GM12878 (cell line): ENCODE measurements around the gene B3GAT1. TPM values are rescaled to one million over a fixed set of nuclear protein-coding genes. Genes with fewer than 3 reads are reported as not detected.

Experiments used
- ATAC-seq: fragments of 200-7000 bp; cut with Tn5 transposase; 3 replicates; pipeline ENCODE4 v1.9.1; 2020; ENCODE audit warnings: mild to moderate bottlenecking, moderate library complexity
- BruUV-seq: library from RNA; stranded (reverse); fragments of 400-500 nt; replicated peaks from 2 replicates; lab custom pipeline; 2021; lab: Mats Ljungman, UMichigan
- CTCF ChIA-PET: fragments of 300-600 bp; sonication (Branson Sonifier 250); formaldehyde crosslinking; extraction: SDS; loops from one replicate; lab custom pipeline; 2021; ENCODE audit warnings: inconsistent platforms; lab: Yijun Ruan, JAX
- POLR2A ChIA-PET: fragments of 350-600 bp; formaldehyde crosslinking; extraction: SDS; loops from one replicate; lab custom pipeline; 2021; ENCODE audit warnings: inconsistent platforms; lab: Charles Lee
- RAD21 ChIA-PET: fragments of 300-600 bp; sonication (Branson Sonifier 250); formaldehyde crosslinking; loops from one replicate; lab custom pipeline; 2023; ENCODE audit warnings: antibody characterized with exemption; ENCODE audit not compliant: unreplicated experiment; lab: Charles Lee
- SMC1A ChIA-PET: fragments of 300-600 bp; sonication (Branson Sonifier 250); formaldehyde crosslinking; loops from one replicate; lab custom pipeline; 2023; ENCODE audit not compliant: unreplicated experiment, uncharacterized antibody; lab: Charles Lee
- DNase-seq: peaks from one replicate; pipeline ENCODE4 v3.0.0-alpha.2; 2011; ENCODE audit warnings: low read depth, low spot score
- FAIRE-seq: peaks from 3 replicates; lab custom pipeline; 2011; peaks lifted over from hg19 to GRCh38; lab: Jason Lieb, UNC
- H2AFZ ChIP-seq: 2 replicates; pipeline ENCODE4 v1.6.0; 2011; ENCODE audit warnings: low read depth, low read length, control low read depth; ENCODE audit not compliant: control insufficient read depth
- H3K27ac ChIP-seq: 2 replicates; pipeline ENCODE4 v1.5.1; 2011; ENCODE audit warnings: control low read depth; ENCODE audit not compliant: control insufficient read depth, insufficient read depth
- H3K27me3 ChIP-seq, 2 experiments: replicated peaks in 1 of 2; 2 replicates each; pipeline versions ENCODE4 v1.6.0 to v1.6.1; 2011; ENCODE audit warnings: low read length in 1 of 2; ENCODE audit not compliant: control insufficient read depth in 2 of 2, insufficient read depth in 2 of 2
- H3K36me3 ChIP-seq, 2 experiments: 2 replicates each; pipeline ENCODE4 v1.5.1; 2011; ENCODE audit warnings: low read length in 1 of 2; ENCODE audit not compliant: control insufficient read depth in 2 of 2, insufficient read depth in 2 of 2
- H3K4me1 ChIP-seq: 2 replicates; pipeline ENCODE4 v1.6.1; 2011; ENCODE audit warnings: mild to moderate bottlenecking, low read length, moderate library complexity, mixed read lengths; ENCODE audit not compliant: control insufficient read depth, insufficient read depth
- H3K4me2 ChIP-seq: 2 replicates; pipeline ENCODE4 v1.6.0; 2011; ENCODE audit warnings: control low read depth; ENCODE audit not compliant: control insufficient read depth, insufficient read depth
- H3K4me3 ChIP-seq: fragments of 200-600 bp; sonication (generic); 2 replicates; pipeline ENCODE4 v1.5.1; 2016
- H3K79me2 ChIP-seq: 2 replicates; pipeline ENCODE4 v1.6.0; 2011; ENCODE audit warnings: low read length; ENCODE audit not compliant: control insufficient read depth, insufficient read depth
- H3K9ac ChIP-seq: 2 replicates; pipeline ENCODE4 v1.8.0; 2011; ENCODE audit warnings: low read length, control low read depth, mixed read lengths; ENCODE audit not compliant: control insufficient read depth, insufficient read depth
- H3K9me3 ChIP-seq: replicated peaks from 3 replicates; pipeline ENCODE4 v1.5.1; 2011; ENCODE audit warnings: mild to moderate bottlenecking, low read length; ENCODE audit not compliant: control insufficient read depth, insufficient read depth
- H4K20me1 ChIP-seq: 2 replicates; pipeline ENCODE4 v1.6.0; 2011; ENCODE audit not compliant: control insufficient read depth, insufficient read depth
- CTCF ChIP-seq, 3 experiments: IDR thresholded peaks in 2 of 3; conservative IDR thresholded peaks in 1 of 3; 2 replicates each; pipeline ENCODE4 v1.5.1; 2011; ENCODE audit warnings: low read depth in 3 of 3, low read length in 3 of 3, mild to moderate bottlenecking in 3 of 3, control low read depth in 2 of 3, moderate library complexity in 2 of 3, inconsistent platforms in 1 of 3, mixed read lengths in 1 of 3; ENCODE audit not compliant: control insufficient read depth in 2 of 3, insufficient read depth in 1 of 3; ENCODE audit errors: extremely low read depth in 1 of 3
- FOXM1 ChIP-seq: IDR thresholded peaks from 2 replicates; pipeline ENCODE4 v1.6.1; 2012; ENCODE audit warnings: low read depth, mild to moderate bottlenecking, inconsistent platforms, low read length, moderate library complexity
- GABPA ChIP-seq: IDR thresholded peaks from 2 replicates; pipeline ENCODE4 v1.6.1; 2014; ENCODE audit warnings: antibody characterized with exemption, low read depth, mild to moderate bottlenecking, inconsistent platforms
- IKZF2 ChIP-seq, 2 experiments: fragments of 450-650 bp; IDR thresholded peaks; 2 replicates each; pipeline ENCODE4 v1.6.1; 2017; ENCODE audit warnings: mild to moderate bottlenecking in 2 of 2, moderate library complexity in 2 of 2
- KAT2A ChIP-seq: conservative IDR thresholded peaks from 2 replicates; pipeline ENCODE4 v1.6.1; 2011; ENCODE audit warnings: low read depth, low read length; ENCODE audit not compliant: control insufficient read depth
- NBN ChIP-seq: fragments of 450-650 bp; IDR thresholded peaks from 2 replicates; pipeline ENCODE4 v1.6.1; 2016
- PBX3 ChIP-seq: IDR thresholded peaks from 2 replicates; pipeline ENCODE4 v1.6.1; 2011; ENCODE audit warnings: mild to moderate bottlenecking, low read depth, low read length, moderate library complexity; ENCODE audit not compliant: insufficient replicate concordance
- RUNX3 ChIP-seq: IDR thresholded peaks from 2 replicates; pipeline ENCODE4 v1.6.1; 2012; ENCODE audit warnings: low read length, inconsistent platforms
- TAF1 ChIP-seq: IDR thresholded peaks from 2 replicates; pipeline ENCODE4 v1.6.1; 2011; ENCODE audit warnings: mild to moderate bottlenecking, low read depth, low read length, borderline replicate concordance
- TCF7 ChIP-seq: IDR thresholded peaks from 2 replicates; pipeline ENCODE4 v1.6.1; 2014; ENCODE audit warnings: antibody characterized with exemption, borderline replicate concordance
- WGBS: methylation state at CpG from one replicate; pipeline ENCODE4 v1.1.6; 2016; ENCODE audit warnings: low lambda C conversion rate; ENCODE audit not compliant: insufficient replicate concordance, insufficient coverage; ENCODE audit errors: missing lambda C conversion rate; 5-methylcytosine and 5-hydroxymethylcytosine counted together
- in situ Hi-C: fragments of 300-500 bp; cut with MboI; formaldehyde crosslinking; loops from 9 replicates; pipeline ENCODE4 v1.14.3; 2018; ENCODE audit warnings: mixed read lengths
- intact Hi-C: fragments of 100-400 bp; cut with micrococcal nuclease; formaldehyde crosslinking; loops from one replicate; pipeline ENCODE4 v1.14.2; 2022; ENCODE audit not compliant: unreplicated experiment
- polyA plus RNA-seq, 11 experiments: library from polyadenylated mRNA; depleted of rRNA in 4 of 11; unstranded in 6 of 11; stranded (reverse) in 5 of 11; fragments of >200 nt; fragmentation: Nextera tagmentation in 4 of 11; fragmentation: Illumina TruSeq in 1 of 11; extraction: Ambion mirVana in 4 of 11; extraction: Trizol in 1 of 11; gene quantifications; 1 replicate in 1 of 11; 2 replicates in 10 of 11; pipeline versions ENCODE4 v1.2.1 to v1.2.3, GENCODE V29; 2011 to 2016; ENCODE audit warnings: inconsistent platforms in 2 of 11, missing spikeins in 2 of 11, low read depth in 1 of 11
- total RNA-seq, 4 experiments: library from RNA; depleted of rRNA in 3 of 4; stranded (reverse); fragments of >200 nt in 3 of 4; fragmentation: Illumina TruSeq in 1 of 4; extraction: Trizol in 1 of 4; gene quantifications; 2 replicates each; pipeline versions ENCODE4 v1.2.1 to v1.2.3, GENCODE V29; 2013 to 2021

The B3GAT1 gene
- total and polyA plus RNA-seq, 10 of the 15 experiments (the other 5 are each of a cell fraction or from before 2014, with no cell fraction given), result 0.05 TPM; not detected in 9

GRCh38 chr11:134343646-134344045 is 68.4 kb downstream of the B3GAT1 start:
- Histone ChIP-seq H3K9ac (no peak overlapping the region), H3K4me2 (no peak overlapping the region), H3K27me3 (no peaks in the 10 kb centered on the region; a peak in 2 of 4 replicates), H3K4me3 (no peak overlapping the region), H3K27ac (no peak overlapping the region), H4K20me1 (no peaks in the 10 kb centered on the region; the same call in 1 of the 2 replicates), H3K79me2 (no peaks in the 10 kb centered on the region), H3K9me3 (no peaks in the 10 kb centered on the region), H3K4me1 (no peaks in the 10 kb centered on the region), H3K36me3 (no peaks in the 10 kb centered on the region), H2AFZ (no peak overlapping the region)
- ChIA-PET SMC1A (no interaction called here), POLR2A (no interaction called here), RAD21 (no interaction called here), CTCF (no interaction called here)
- BruUV-seq, result no TSS peak
- ATAC-seq (no peak), DNase-seq (no peak), FAIRE-seq (no peak)
- intact Hi-C loops, result no loop called here
- WGBS, result 58% methylated on average over 15 of the region's 15 CpGs
- TF ChIP-seq FOXM1 (no peak), TCF7 (no peak), CTCF (IDR thresholded peaks at IDR 0.05 in 2 of 3, conservative IDR thresholded peaks at IDR 0.05 in 1 of 3; ENCODE audit: control insufficient read depth in 2 of 3, extremely low read depth in 1 of 3, insufficient read depth in 1 of 3, low read depth in 3 of 3, low read length in 3 of 3) (no peak), KAT2A (no peak), PBX3 (no peak), RUNX3 (no peak), NBN (no peak), IKZF2 (IDR thresholded peaks at IDR 0.05) (no peak), TAF1 (no peak), GABPA (no peak)
- in situ Hi-C loops, result no loop called here
